ENCODE results near the gene USP32.
"Not testable (repeated sequence)": the region's sequence is repeated elsewhere in the genome, so short reads cannot be mapped to it uniquely, and the experiment has no call there.

DNA sequence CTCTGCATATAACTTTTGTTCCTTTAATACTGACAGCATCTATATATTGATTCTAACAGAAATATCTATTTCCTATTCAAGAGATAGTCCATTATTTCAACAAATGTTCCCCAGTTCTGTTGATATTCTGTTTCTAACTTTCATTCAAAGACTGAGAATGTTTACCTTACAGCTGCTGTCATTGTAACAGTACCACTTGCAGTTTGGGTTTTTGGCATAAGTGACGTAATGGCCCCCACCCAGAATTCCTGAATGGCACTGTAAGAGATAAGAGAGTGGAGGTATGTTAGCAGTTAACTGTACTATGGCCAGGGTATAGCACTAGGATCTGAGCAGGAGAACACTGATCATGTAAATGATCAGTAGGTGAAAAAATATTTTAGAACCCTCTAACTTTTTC is 211.6 kb downstream of the USP32 start:
- not testable (repeated sequence) for TF ChIP-seq CTCF (IDR thresholded peaks at IDR 0.05); EZH2 (IDR thresholded peaks at IDR 0.05; ENCODE audit: borderline replicate concordance, insufficient read depth, low read depth, low read length, poor library complexity, severe bottlenecking)

Measured in B cell (primary cell).